ENCODE measurements around the gene CDK18. TPM values are rescaled to one million over a fixed set of nuclear protein-coding genes. Genes with fewer than 3 reads are reported as not detected.

The CDK18 gene
- total and polyA plus RNA-seq, 9 of the 15 experiments (the other 6 are each of a cell fraction or from before 2014, with no cell fraction given), result 0.05 to 0.69 (median 0.17) TPM; not detected in 2

GRCh38 chr1:205520709-205521108 is 16.2 kb downstream of the CDK18 start:
- ChIA-PET POLR2A (interaction anchor here (0.6 to 0.9 kb wide), 2 partner anchors 124 to 137 kb away, joined by 3 read pairs; no protein-coding TSS in a partner anchor), CTCF (ENCODE audit: low intra/inter-chr PET ratio) (interaction anchor here (0.6 to 7.3 kb wide), 3 partner anchors 8 to 138 kb away, joined by 3 to 73 read pairs (median 4); no protein-coding TSS in a partner anchor)
- H2AFZ ChIP-seq (ENCODE audit: low read depth, low read length), result no peak overlapping the region
- BruUV-seq (replicated peaks), result no TSS peak
- H3K9ac ChIP-seq (ENCODE audit: insufficient read depth in 1 of 2, low read depth in 2 of 2, low read length in 2 of 2), result no peak overlapping the region
- 0% methylated on average over 4 of the region's 4 CpGs for WGBS (ENCODE audit: insufficient coverage, low coverage, missing lambda C conversion rate)
- H3K27me3 ChIP-seq (ENCODE audit: control insufficient read depth in 2 of 2, insufficient read depth in 2 of 2, low read length in 2 of 2), result peaks cover 17 to 62% of the 10 kb centered on the region in 2 experiments
- H3K4me2 ChIP-seq (ENCODE audit: insufficient read depth, low read length), result no peak overlapping the region
- H3K9me1 ChIP-seq (ENCODE audit: control insufficient read depth, insufficient read depth, low read length), result no peaks in the 10 kb centered on the region
- no peak overlapping the region for H3K4me3 ChIP-seq
- DNase-seq (ENCODE audit: extremely low read depth in 1 of 4, low spot score in 3 of 4) (no peak), FAIRE-seq (no peak), ATAC-seq (no peak)
- no peak overlapping the region for H3K27ac ChIP-seq (ENCODE audit: extremely low read depth, low read depth, low read length)
- H3K79me2 ChIP-seq (ENCODE audit: control insufficient read depth, insufficient read depth, low read length), result no peaks in the 10 kb centered on the region
- H3K36me3 ChIP-seq (ENCODE audit: control insufficient read depth, insufficient read depth, low read length), result no peaks in the 10 kb centered on the region
- in situ Hi-C loops (cut with MboI) (loop anchor here (5.0 to 10.0 kb wide), 2 partner anchors 33 to 536 kb away; no protein-coding TSS in a partner anchor), intact Hi-C loops (cut with micrococcal nuclease) (no loop called here)
- 0 out of 2 replicates have a peak, but pooled peaks have one; percentile 41 for TF ChIP-seq TRIM28 (IDR thresholded peaks at IDR 0.05)
- TF ChIP-seq ZNF316 (IDR thresholded peaks at IDR 0.05), result peak; percentile 79
- TF ChIP-seq POLR2B (IDR thresholded peaks at IDR 0.05; ENCODE audit: low read depth, partially characterized antibody), result no peak
- TF ChIP-seq TRIM24 (IDR thresholded peaks at IDR 0.05), result peak; percentile 63 to 71; a peak in 3 of 4 replicates
- H3K4me1 ChIP-seq (replicated peaks in 1 of 2; ENCODE audit: control insufficient read depth in 2 of 2, insufficient read depth in 2 of 2, low read length in 2 of 2), result peaks cover 2 to 3% of the 10 kb centered on the region in 2 experiments; a peak in 3 of 5 replicates
- H4K20me1 ChIP-seq (replicated peaks; ENCODE audit: control insufficient read depth, insufficient read depth, low read length), result peaks cover 17% of the 10 kb centered on the region; the same call in 1 of the 2 replicates
- H3K9me3 ChIP-seq (replicated peaks; ENCODE audit: control insufficient read depth, insufficient read depth, low read depth, low read length), result no peaks in the 10 kb centered on the region

- H3K79me2 ChIP-seq (ENCODE audit: control insufficient read depth, insufficient read depth, low read length), result no peaks in the 10 kb centered on the region
- ATAC-seq (no peak), FAIRE-seq (no peak), DNase-seq (ENCODE audit: extremely low read depth in 1 of 4, low spot score in 3 of 4) (no peak)
- intact Hi-C loops (cut with micrococcal nuclease), result no loop called here
- no peak overlapping the region for H3K4me2 ChIP-seq (ENCODE audit: insufficient read depth, low read length)
- ChIA-PET CTCF (ENCODE audit: low intra/inter-chr PET ratio) (interaction anchor here (0.6 to 7.3 kb wide), 4 partner anchors 33 to 713 kb away, joined by 3 to 73 read pairs (median 3); no protein-coding TSS in a partner anchor), POLR2A (interaction anchor here (0.6 to 1.4 kb wide), 4 partner anchors 73 to 1884 kb away, joined by 3 to 4 read pairs (median 3); no protein-coding TSS in a partner anchor)
- no peak overlapping the region for H3K4me3 ChIP-seq
- no TSS peak for BruUV-seq (replicated peaks)
- no peaks in the 10 kb centered on the region for H3K9me3 ChIP-seq (replicated peaks; ENCODE audit: control insufficient read depth, insufficient read depth, low read depth, low read length)
- H3K36me3 ChIP-seq (ENCODE audit: control insufficient read depth, insufficient read depth, low read length), result no peaks in the 10 kb centered on the region
- no peak overlapping the region for H3K9ac ChIP-seq (ENCODE audit: insufficient read depth in 1 of 2, low read depth in 2 of 2, low read length in 2 of 2)
- H3K4me1 ChIP-seq (replicated peaks in 1 of 2; ENCODE audit: control insufficient read depth in 2 of 2, insufficient read depth in 2 of 2, low read length in 2 of 2), result peaks cover 0 to 10% of the 10 kb centered on the region in 2 experiments; a peak in 1 of 5 replicates
- H3K9me1 ChIP-seq (ENCODE audit: control insufficient read depth, insufficient read depth, low read length), result no peaks in the 10 kb centered on the region
- no peak overlapping the region for H2AFZ ChIP-seq (ENCODE audit: low read depth, low read length)
- peaks cover 25 to 71% of the 10 kb centered on the region in 2 experiments for H3K27me3 ChIP-seq (ENCODE audit: control insufficient read depth in 2 of 2, insufficient read depth in 2 of 2, low read length in 2 of 2)
- in situ Hi-C loops (cut with MboI), result loop anchor here (5.0 to 10.0 kb wide), 2 partner anchors 34 to 537 kb away; no protein-coding TSS in a partner anchor
- H3K27ac ChIP-seq (ENCODE audit: extremely low read depth, low read depth, low read length), result no peak overlapping the region
- peaks cover 17% of the 10 kb centered on the region; the same call in 1 of the 2 replicates for H4K20me1 ChIP-seq (replicated peaks; ENCODE audit: control insufficient read depth, insufficient read depth, low read length)
- 3% methylated on average over 7 of the region's 7 CpGs for WGBS (ENCODE audit: insufficient coverage, low coverage, missing lambda C conversion rate)
- TF ChIP-seq ZNF584 (CRISPR knock-in tag; IDR thresholded peaks at IDR 0.05; ENCODE audit: low read depth), result no peak
- TF ChIP-seq TBL1XR1 (IDR thresholded peaks at IDR 0.05; ENCODE audit: low read length in 2 of 2), result no peak
- no peak for TF ChIP-seq HIVEP1 (CRISPR knock-in tag; IDR thresholded peaks at IDR 0.05)
- TF ChIP-seq BHLHE40 (IDR thresholded peaks at IDR 0.05; ENCODE audit: low read length), result no peak
- TF ChIP-seq SMAD2 (IDR thresholded peaks at IDR 0.05; ENCODE audit: low read depth, low read length), result no peak
- TF ChIP-seq TAF1 (IDR thresholded peaks at IDR 0.05; ENCODE audit: control insufficient read depth, extremely low read depth, insufficient read depth, low read length, severe bottlenecking), result no peak
- TF ChIP-seq GABPA (tag; conservative IDR thresholded peaks at IDR 0.05; ENCODE audit: low read depth), result no peak
- TF ChIP-seq DNMT1 (IDR thresholded peaks at IDR 0.05), result no peak
- no peak for TF ChIP-seq WHSC1 (IDR thresholded peaks at IDR 0.05; ENCODE audit: low read length)
- TF ChIP-seq ZNF766 (CRISPR knock-in tag; conservative IDR thresholded peaks at IDR 0.05), result no peak
- no peak for TF ChIP-seq RAD51 (IDR thresholded peaks at IDR 0.05; ENCODE audit: borderline replicate concordance, low read depth)
- TF ChIP-seq OTX1 (CRISPR knock-in tag; IDR thresholded peaks at IDR 0.05), result no peak
- TF ChIP-seq NR0B1 (IDR thresholded peaks at IDR 0.05; ENCODE audit: partially characterized antibody), result no peak
Measured at GRCh38 chr1:205521686-205522085, 17.2 kb downstream of the CDK18 start.
